Endothelial cell of umbilical vein (primary cell): ENCODE measurements around the gene TET2.

ENCODE experiments used
- EZH2 ChIP-seq: IDR thresholded peaks from 2 replicates; pipeline ENCODE4 v1.6.1; 2012; ENCODE audit warnings: borderline replicate concordance, low read depth, mild to moderate bottlenecking, moderate library complexity, low read length, inconsistent platforms; ENCODE audit not compliant: severe bottlenecking
- POLR2AphosphoS5 ChIP-seq: IDR thresholded peaks from 2 replicates; pipeline ENCODE4 v1.6.1; 2012; ENCODE audit warnings: low read depth, mild to moderate bottlenecking, control low read depth, low read length, moderate library complexity; ENCODE audit not compliant: insufficient read depth
- TF ChIP-seq, protein P1 (sequence below), 2 donors: IDR thresholded peaks; 1 replicate in 1 of 2; 2 replicates in 1 of 2; pipeline ENCODE4 v1.5.1; 2011; ENCODE audit warnings: low read length in 2 of 2, mild to moderate bottlenecking in 2 of 2, moderate library complexity in 2 of 2, control low read depth in 1 of 2, inconsistent platforms in 1 of 2, low read depth in 1 of 2; ENCODE audit not compliant: insufficient read depth in 1 of 2; ENCODE audit errors: extremely low read depth in 1 of 2

DNA sequence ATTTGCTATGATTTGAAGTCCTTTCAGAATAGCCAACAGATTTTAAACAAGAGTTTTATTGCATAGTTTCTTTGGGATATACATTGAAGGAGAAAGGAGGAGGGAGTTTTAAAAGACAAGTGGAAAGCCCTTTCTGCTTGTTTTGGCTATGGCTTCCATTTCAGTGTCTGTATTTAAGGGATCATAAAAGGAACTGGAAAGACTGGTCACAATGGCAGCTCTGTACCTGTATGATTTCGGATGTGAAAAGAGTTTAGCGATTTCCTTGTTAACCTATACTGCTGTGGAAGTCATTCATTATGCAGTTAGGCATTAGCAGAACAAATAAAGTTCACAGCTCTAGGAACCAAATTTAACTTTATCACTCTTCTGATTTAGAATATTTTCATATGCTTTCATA is 60.7 kb downstream of the TET2 start:
- TF ChIP-seq, protein P1, sequence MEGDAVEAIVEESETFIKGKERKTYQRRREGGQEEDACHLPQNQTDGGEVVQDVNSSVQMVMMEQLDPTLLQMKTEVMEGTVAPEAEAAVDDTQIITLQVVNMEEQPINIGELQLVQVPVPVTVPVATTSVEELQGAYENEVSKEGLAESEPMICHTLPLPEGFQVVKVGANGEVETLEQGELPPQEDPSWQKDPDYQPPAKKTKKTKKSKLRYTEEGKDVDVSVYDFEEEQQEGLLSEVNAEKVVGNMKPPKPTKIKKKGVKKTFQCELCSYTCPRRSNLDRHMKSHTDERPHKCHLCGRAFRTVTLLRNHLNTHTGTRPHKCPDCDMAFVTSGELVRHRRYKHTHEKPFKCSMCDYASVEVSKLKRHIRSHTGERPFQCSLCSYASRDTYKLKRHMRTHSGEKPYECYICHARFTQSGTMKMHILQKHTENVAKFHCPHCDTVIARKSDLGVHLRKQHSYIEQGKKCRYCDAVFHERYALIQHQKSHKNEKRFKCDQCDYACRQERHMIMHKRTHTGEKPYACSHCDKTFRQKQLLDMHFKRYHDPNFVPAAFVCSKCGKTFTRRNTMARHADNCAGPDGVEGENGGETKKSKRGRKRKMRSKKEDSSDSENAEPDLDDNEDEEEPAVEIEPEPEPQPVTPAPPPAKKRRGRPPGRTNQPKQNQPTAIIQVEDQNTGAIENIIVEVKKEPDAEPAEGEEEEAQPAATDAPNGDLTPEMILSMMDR (IDR thresholded peaks at IDR 0.05; ENCODE audit: extremely low read depth in 1 of 2, insufficient read depth in 1 of 2, low read depth in 1 of 2, low read length in 2 of 2), result no peak
- TF ChIP-seq EZH2 (no peak), POLR2AphosphoS5 (no peak)
